NCI-H1105 (cell line): ENCODE results near the gene KCNQ1.

Source experiments
- DNase-seq: peaks from one replicate; lab custom pipeline; 2025; lab: John Stamatoyannopoulos, UW

KCNQ1 gene, protein sequence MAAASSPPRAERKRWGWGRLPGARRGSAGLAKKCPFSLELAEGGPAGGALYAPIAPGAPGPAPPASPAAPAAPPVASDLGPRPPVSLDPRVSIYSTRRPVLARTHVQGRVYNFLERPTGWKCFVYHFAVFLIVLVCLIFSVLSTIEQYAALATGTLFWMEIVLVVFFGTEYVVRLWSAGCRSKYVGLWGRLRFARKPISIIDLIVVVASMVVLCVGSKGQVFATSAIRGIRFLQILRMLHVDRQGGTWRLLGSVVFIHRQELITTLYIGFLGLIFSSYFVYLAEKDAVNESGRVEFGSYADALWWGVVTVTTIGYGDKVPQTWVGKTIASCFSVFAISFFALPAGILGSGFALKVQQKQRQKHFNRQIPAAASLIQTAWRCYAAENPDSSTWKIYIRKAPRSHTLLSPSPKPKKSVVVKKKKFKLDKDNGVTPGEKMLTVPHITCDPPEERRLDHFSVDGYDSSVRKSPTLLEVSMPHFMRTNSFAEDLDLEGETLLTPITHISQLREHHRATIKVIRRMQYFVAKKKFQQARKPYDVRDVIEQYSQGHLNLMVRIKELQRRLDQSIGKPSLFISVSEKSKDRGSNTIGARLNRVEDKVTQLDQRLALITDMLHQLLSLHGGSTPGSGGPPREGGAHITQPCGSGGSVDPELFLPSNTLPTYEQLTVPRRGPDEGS

DNA sequence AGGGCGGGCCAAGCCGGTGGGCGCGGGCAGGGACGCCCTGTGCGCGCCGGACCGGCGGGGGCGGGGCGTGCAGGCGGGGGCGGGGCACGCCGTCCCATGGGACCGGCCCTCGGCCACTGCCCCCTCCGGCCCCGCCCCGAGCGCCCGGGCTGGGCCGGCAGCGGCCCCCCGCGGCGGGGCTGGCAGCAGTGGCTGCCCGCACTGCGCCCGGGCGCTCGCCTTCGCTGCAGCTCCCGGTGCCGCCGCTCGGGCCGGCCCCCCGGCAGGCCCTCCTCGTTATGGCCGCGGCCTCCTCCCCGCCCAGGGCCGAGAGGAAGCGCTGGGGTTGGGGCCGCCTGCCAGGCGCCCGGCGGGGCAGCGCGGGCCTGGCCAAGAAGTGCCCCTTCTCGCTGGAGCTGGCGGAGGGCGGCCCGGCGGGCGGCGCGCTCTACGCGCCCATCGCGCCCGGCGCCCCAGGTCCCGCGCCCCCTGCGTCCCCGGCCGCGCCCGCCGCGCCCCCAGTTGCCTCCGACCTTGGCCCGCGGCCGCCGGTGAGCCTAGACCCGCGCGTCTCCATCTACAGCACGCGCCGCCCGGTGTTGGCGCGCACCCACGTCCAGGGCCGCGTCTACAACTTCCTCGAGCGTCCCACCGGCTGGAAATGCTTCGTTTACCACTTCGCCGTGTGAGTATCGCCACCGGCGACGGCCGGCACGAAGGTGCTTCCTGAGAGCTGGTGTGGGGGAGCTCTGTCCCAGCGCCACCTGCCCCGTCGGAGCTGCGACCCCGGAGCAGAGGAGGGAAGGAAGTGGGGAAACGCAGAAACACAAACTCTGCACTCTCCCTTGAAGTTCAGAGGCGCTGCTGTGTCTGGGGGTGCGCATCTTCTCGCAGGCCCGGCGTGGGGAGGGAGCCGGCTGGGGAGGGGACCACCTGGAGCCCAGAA, at the start of gene KCNQ1:
Gene KCNQ1, plus strand, starts transcription at position 188 of the 925 bp plus-strand sequence. Its CDS starts 91 bp downstream, at position 279.
- peak; percentile 10 for DNase-seq

DNA sequence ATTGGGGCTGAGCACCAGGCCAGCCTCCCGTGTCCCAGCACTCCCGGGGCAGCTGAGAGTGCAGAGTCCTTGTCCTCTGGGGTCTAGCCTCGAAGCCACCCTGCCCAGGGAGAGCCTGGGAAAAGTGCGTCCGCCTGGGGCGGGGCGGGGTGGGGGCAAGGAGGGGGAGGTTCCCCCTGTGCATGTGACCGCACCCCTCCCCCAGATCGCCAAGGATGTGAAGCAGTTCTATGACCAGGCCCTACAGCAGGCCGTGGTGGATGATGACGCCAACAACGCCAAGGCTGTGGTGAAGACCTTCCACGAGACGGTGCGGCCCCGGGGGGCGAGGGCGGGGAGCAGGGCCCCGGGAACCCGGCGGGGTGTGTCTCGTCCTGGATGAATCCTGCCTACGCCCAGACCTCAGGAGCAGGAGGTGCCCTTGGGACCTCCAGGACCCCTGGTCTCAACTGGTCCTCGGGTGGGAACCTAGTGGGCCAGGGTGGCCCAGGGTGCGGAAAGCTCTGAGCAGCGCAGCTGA, 49.5 kb upstream of the KCNQ1 start:
- DNase-seq: no peak

DNA sequence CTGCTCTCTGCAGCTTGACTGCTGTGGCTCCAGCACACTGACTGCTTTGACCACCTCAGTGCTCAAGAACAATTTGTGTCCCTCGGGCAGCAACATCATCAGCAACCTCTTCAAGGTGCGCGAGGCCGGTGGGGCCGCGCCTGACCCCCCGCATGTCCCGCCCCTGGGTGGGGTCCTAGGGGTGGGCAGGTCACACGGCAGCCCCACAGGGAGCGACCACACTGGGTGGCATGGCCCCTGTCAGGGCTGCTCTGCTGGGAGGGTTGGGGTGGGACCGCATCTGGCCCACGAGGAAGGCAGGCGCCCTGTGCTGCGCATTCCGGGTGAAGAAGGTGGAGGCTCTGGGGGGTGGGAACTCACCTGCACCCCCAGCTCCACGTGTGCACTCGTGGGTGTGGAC, 49.0 kb upstream of the KCNQ1 start:
- no peak for DNase-seq

DNA sequence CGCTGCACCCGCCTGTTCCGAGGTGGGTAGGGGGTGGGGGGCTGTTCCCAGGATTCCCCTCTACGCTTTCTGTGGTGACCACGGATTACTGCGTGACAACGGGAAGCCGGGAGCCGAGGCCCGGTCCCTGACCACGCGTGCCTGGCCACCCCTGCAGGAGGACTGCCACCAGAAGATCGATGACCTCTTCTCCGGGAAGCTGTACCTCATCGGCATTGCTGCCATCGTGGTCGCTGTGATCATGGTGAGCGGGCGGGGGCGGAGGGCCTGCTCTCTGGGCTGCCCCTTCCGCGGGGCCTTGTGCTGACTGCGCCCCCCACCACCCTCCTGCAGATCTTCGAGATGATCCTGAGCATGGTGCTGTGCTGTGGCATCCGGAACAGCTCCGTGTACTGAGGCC, 48.3 kb upstream of the KCNQ1 start:
- no peak for DNase-seq

DNA sequence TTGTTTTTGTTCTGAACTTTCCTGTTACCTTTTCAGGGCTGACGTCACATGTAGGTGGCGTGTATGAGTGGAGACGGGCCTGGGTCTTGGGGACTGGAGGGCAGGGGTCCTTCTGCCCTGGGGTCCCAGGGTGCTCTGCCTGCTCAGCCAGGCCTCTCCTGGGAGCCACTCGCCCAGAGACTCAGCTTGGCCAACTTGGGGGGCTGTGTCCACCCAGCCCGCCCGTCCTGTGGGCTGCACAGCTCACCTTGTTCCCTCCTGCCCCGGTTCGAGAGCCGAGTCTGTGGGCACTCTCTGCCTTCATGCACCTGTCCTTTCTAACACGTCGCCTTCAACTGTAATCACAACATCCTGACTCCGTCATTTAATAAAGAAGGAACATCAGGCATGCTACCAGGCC, 47.8 kb upstream of the KCNQ1 start:
- no peak for DNase-seq

DNA sequence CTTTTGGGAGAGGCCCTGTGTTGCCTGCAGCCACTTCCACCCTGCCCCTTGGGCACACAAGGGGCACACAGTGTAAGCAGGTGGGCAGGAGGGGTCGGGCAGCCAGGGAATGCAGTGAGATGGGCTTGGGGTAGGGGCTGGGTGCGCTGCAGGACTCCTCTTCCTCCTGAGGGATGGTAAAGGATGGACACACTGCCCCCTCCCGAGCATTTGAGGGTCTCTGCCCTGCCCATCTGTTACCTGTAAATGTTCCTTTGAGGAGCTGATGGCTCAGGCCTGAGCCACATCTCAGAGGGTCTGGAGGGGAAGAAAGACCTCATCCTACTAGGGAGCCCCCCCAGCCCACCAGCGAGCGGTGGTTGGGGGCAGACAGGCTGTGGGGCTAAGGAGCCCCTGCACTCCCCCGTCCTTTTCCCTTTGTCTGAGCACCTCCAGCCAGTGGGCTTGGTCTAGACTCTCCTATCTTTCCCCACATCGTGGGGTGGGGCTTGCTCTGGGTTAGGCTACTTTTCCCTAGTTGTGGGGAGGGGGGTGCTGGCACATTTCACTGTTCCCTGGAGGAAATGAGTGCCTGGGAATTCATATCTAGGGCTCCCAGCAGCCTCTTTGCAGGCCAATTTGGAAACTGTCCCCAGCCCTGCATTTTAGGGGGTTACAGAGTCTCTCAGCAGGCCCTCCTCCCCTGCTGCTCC, 46.0 kb upstream of the KCNQ1 start:
- DNase-seq: no peak

DNA sequence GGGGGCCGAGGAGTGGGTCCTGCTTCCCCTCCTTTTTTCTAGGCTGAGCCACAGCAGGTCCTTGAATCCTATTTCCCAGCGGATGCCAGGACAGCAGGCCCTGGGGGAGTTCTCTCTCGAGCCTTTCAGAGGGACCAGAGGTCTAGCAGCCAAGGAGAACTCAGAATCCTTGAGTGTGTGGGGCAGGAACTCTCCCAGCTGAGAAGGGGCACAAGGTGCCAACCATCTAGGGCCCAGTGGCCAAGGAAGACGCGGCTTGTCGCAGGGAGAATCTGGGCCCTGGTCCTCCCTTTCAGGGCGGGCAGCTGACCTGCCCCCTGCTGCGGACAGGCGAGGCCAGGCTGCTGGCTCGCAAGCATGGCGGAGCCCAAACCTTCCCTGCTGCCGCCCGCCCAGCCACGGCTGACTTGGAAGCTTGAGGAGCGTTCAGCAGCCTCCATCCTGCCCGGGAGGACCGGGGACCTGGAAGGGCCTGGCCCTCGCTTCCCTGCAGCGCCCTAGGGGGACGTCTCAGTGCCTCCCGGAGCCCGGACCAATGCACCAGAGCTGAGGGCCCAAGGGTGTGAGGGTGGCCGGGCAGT, 45.2 kb upstream of the KCNQ1 start:
- no peak for DNase-seq

DNA sequence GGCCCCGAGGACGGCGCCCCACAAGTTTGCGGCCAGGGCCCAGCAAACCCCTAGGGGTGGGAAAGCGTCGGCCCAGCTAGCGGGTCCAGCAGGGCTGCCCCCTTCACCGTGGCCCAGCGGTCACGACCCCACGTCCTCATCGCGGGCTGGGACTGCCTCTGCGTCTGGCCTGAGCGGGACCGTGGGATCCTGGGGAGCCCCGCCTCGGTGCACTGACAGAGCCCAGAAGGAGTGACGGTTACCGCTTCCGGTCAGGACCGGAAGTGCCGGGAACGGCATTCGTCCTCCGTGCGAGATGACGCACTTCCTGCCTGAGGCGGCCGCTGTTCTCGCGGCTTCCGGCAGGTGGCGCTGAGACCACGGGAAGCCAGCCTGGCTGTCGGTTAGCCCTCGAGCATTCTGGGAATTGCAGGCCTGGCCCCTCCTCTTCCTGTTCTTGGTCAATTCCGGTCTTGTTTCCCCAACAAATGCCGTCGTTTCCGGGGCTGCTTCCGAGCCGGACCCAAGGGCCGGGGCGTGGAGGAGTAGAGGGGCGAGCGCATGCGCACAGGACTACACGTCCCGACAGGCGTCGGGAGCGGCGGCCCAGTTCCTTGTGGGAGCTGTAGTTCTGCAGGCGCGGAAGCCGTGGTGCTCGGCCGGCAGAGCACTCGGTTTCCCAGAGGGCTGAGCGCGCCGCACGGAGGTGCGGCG, 44.6 kb upstream of the KCNQ1 start, which contains the start of gene TSSC4:
Gene TSSC4, plus strand, starts transcription at position 682 of the 693 bp plus-strand sequence. CDS start 1,884 bp downstream, outside the sequence.
- peak; percentile 100 for DNase-seq

DNA sequence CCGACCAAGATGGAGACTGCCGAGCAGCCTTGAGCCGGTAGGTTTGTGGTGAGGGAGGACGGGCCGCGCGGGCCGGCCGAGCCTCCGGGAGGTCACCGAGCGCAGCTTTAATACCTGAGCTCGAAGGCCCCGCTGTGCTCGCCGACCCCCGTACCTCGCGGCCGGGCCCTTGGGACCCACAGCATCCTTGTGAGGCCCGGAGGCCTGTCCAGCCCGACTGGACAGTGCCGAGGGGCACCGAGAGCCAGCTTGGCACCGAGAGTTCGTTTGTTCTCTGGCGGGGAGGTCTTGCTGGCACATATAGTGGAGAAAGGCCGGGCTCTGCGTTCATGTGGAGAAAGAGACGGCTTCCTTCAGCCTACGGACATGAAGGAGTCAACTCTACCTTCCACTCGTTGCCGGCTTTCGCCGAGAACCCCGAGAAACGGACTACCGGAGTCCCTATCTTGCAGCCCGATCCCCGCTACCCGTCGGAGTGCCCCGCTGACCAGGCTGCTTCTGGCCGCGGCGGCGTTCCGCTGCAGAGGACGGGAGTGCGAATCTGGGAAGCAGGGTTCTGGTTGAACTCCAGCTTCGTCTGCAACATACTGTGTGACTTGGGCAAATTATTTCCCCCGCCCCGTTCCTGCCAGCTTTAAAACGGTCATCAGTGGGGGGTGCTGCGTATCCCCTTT, 43.9 kb upstream of the KCNQ1 start:
- DNase-seq: no peak

DNA sequence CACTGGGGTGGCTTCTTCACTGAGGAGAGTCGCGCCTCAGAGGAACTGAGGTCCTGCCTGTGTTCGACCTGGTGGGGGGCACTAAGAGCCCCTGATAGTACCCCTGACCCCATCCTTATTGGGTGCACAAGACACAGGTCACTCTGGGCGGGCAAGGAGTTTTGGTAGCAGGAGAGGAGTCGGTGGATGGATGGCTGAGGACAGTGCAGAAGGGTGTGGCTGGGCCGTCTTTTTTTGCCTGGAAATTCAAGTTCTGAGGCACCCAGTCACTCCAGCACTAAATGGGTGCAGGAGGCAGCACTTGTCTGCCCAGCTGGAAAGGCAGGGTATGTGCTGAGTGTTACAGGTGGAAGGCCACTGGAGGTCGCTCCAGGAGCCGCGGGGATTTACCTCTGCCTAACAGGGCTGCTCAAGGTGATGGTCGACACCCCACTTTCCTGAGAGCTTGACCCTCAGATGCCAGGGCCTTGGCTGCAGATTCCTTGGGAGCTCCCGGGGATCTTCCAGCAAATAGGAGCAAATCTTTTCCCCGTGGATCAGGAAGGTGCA, 43.3 kb upstream of the KCNQ1 start:
- no peak for DNase-seq

DNA sequence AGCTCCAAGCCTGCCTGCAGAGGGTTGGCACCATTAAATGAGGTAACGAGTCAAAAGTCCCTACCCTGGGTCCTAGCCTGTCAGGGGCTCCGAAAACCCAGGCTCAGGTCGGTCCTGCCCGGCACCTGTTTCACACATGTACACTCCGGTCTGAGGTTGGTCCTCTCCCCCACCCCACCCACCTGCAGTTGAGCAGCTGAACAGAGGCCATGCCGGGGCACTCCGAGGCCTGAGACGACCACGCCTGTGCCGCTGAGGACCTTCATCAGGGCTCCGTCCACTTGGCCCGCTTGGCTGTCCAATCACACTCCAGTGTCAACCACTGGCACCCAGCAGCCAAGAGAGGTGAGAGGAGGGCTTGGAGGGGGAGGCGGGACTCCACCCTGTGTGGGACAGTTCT, 42.7 kb upstream of the KCNQ1 start:
- DNase-seq: no peak

DNA sequence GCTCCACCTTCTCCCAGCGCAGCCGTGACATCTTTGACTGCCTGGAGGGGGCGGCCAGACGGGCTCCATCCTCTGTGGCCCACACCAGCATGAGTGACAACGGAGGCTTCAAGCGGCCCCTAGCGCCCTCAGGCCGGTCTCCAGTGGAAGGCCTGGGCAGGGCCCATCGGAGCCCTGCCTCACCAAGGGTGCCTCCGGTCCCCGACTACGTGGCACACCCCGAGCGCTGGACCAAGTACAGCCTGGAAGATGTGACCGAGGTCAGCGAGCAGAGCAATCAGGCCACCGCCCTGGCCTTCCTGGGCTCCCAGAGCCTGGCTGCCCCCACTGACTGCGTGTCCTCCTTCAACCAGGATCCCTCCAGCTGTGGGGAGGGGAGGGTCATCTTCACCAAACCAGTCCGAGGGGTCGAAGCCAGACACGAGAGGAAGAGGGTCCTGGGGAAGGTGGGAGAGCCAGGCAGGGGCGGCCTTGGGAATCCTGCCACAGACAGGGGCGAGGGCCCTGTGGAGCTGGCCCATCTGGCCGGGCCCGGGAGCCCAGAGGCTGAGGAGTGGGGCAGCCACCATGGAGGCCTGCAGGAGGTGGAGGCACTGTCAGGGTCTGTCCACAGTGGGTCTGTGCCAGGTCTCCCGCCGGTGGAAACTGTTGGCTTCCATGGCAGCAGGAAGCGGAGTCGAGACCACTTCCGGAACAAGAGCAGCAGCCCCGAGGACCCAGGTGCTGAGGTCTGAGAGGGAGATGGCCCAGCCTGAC, 41.7 kb upstream of the KCNQ1 start:
- no peak for DNase-seq

DNA sequence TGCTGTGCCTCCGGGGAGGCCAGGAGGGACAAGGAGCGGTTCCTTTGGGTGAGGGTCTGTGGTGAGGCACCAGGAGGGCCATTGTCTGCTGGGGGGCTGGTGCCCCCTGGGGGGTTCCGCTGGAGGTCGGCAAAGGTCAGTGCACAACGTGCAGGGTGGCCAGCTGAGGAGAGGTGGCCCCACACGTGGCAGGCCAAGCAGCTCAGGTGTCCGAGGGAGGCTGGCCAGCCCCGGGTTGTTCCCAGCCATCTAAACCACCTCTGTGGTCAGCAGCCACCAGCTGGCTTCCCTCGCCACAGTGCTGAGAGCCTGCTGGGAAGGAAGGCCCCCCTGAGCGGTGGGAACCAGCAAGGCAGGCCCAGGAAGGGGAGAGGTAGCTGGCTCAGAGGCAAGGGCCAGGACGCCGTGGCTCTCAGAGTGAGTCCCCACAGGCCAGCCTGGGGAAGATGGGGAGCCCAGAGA, 40.0 kb upstream of the KCNQ1 start:
- DNase-seq: no peak

DNA sequence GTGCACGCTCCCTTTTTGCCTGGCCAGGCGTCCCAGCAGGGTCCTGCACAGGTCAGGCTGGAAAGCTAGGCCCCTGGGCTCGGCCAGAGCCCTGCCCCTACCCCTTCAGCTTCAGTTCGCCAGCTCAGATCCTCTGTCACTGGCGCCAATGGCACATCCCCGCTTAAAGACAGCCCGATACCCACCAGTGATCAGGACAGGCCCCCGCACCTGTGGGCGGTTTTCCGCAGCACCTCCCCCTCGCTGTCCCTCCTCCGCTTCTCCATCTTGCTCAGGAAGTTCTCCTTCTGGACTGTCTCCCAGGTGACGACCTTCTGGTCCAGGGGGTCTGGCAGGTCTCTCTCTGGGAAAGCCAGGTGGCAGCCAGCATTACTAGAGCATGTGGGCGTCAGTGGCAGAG, 38.4 kb upstream of the KCNQ1 start:
- no peak for DNase-seq

DNA sequence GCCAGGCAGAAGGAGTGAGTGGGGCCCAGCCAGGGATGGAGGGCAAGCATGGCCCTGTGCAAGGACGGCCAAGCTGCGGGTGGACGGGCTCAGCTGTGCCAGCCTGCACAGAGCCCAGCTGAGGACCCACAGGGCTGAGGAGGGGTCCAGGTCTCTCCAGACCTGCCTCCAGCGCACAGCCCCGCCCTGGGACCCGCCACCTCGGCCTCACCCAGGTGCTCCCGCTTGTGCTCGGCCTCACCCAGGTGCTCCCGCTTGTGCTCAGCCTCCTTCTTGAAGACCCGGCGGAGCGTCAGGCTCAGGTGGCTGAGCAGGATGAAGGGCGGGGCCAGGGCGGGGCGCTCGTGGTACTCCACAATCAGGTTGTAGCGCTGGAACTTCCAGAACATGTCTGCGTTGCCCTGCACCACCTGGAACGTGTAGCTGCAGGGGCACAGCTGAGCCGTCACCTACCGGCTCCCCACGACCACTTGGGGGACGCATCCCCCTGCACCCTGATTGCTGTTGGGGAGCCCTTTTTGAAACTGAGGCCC, 37.9 kb upstream of the KCNQ1 start:
- no peak for DNase-seq

DNA sequence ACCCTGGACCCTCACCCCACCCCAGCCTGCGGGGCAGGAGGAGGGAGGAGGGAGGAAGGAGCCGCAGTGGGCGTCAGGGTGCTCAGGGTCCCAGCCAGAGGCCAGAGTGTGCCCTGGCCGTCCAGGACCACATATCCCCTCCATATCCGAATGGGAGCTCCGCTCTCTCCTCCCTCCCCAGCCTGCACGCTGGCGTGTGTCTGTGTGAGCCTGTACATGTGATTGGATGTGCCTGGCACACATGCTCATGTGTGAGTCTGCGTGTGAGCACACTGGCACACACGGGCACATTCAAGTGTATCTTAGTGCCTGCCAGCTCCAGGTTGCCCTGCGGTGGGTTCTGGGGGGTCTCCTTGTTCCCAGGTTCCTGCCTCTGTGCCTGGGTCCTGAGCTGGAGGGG, 36.1 kb upstream of the KCNQ1 start:
- no peak for DNase-seq

DNA sequence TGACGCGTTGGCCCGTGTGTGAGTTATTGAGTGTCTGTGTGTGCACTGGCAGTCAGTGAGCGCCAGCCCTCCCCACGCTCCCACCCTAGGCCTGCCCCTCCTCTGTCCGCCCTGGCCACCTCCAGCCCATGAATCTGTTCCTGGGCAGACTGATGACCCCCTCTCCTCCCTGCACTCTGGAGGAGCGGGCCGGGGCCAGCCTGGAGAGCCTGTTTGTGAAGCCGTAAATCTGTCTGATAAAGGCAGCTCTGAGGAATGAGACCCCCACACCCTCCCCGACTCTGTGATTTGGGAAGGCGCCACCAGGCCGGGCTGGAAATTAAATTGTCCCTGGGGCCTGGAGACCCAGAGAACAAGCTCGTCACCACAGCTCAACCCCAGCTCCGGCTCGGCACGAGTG, 35.7 kb upstream of the KCNQ1 start:
- no peak for DNase-seq
